T1000 (cell line): Measurements from ENCODE around the gene ANKS1B.
"Not testable (repeated sequence)": the region's sequence is repeated elsewhere in the genome, so short reads cannot be mapped to it uniquely, and the experiment has no call there.

Experiments
- DNase-seq: peaks from one replicate; lab custom pipeline; 2025; ENCODE audit warnings: mixed read lengths; lab: John Stamatoyannopoulos, UW

The ANKS1B gene

GRCh38 chr12:99577125-99577524, 407.6 kb downstream of the ANKS1B start:
- DNase-seq, result not testable (repeated sequence)

GRCh38 chr12:99573980-99574379, 410.8 kb downstream of the ANKS1B start:
- DNase-seq, result no peak

DNA sequence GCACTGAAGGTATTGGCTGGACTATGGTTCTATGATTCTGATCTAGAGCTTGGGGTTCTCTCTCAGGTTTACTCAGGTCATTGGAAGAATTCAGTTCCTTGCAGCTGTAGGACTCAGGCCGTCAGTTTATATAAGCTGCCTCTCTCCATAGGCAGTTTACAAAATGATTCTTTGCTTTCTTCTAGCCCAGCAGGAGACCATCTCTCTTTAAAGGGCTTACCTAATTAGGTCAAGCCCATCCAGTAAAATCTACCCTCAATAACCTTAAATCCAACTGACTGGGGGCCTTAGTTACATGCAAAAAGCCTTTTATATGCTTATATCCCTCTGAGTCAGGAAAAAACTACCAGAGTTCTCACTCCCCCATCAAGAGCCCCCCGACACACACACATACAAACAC, 417.7 kb downstream of the ANKS1B start:
- DNase-seq, result no peak

- no peak for DNase-seq
Observed at GRCh38 chr12:99558109-99558508, 426.6 kb downstream of the ANKS1B start.

DNA sequence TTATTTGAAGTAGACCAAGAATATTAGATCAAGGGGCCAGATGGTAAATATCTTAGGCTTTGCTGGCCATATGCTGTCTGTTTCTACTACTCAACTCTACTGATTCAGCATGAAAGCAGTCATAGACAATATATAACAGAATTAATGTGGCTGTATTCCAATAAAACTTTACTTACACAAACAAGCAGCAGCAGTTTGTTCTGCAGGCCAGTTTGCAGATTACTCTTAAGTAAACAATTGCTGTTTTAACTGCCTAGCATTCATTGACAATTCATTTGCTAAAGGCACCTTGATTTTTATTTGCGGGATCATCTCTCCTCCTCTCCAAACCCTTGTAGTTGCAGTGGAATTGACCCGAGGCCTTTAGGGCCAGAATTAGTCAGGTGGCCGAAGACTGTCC, 431.3 kb downstream of the ANKS1B start:
- no peak for DNase-seq

- DNase-seq, result no peak
Observed at GRCh38 chr12:99552022-99552421, 432.7 kb downstream of the ANKS1B start.

DNA sequence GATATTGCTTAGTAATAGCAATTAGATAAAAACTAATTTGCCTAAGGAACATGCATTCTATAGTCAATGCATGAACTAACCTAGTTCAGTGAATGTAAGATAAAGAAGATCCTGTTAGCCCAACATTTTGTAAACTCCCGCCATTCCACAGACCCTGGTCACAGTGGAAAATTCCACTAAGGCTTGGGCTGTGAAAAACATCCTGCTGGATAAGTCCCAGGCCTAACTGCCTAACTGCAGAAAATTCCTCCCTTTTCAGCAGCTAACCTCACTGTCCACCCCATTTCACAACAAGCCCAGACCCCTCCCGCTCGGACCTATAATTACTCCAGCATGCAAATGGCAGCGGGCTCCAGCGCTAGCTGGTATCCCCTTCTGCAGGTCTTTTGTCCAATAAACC, 435.1 kb downstream of the ANKS1B start:
- DNase-seq, result no peak

- DNase-seq, result no peak
Observed at GRCh38 chr12:99549196-99549595, 435.5 kb downstream of the ANKS1B start.

- no peak for DNase-seq
Observed at GRCh38 chr12:99544457-99544856, 440.3 kb downstream of the ANKS1B start.

DNA sequence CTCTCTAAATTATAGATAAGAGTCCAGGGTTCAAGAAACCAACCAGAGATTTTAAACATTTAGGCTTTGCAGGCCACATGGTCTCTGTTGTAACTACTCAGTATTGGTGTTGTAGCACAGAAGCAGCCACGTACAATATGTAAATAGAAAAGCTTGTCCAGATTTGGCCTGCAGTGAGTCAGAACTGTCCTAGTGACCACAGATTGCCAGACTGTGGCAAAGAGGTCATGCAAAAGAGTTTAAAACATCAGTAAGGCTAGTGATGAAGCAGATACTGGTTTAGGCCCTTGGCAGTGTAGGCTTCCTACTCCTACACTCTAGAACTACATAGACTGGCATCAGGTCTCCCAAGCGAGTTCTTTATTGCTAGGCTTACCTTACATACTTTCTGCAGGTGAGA, 454.8 kb downstream of the ANKS1B start:
- DNase-seq, result peak; percentile 22

GRCh38 chr12:99528478-99528877, 456.3 kb downstream of the ANKS1B start:
- no peak for DNase-seq

DNA sequence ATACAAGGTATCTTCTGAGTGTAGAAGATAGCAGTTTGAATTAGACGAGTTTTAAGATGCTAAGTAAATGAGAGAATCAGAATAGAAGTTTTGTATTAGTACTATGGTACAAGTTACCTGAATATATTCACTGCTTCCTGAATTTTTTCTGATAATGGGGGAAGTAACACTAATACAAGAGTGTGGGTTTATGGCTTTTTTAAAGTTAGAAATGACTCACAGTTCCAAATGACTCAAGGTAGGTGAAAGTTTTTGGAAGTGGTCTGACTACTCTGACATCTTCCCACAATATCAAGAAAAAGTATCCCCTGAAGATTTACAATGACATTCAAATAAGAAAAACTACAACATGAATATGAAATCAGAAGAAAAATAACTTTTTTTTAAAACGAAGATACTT, 460.9 kb downstream of the ANKS1B start:
- DNase-seq, result no peak

GRCh38 chr12:99522456-99522855, 462.3 kb downstream of the ANKS1B start:
- no peak for DNase-seq

DNA sequence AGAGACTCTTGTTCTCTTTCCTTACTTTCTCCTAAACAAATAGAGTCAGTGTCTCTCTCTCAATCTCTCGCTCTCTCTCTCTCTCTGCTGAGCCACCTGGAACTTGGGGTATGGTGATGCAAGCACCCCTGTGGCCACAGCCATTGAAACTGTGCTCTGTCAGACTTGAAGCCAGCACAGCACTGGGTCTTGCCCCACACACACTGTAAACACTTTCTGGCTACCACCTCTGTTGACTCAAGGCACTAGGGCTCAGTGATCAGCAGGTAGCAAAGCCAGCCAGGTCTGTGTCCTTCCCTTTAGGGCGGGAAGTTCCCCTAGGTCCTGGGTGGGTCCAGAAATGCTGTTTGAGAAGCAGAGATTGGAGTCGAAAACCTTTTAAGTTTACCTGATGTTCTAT, 463.1 kb downstream of the ANKS1B start:
- no peak for DNase-seq

DNA sequence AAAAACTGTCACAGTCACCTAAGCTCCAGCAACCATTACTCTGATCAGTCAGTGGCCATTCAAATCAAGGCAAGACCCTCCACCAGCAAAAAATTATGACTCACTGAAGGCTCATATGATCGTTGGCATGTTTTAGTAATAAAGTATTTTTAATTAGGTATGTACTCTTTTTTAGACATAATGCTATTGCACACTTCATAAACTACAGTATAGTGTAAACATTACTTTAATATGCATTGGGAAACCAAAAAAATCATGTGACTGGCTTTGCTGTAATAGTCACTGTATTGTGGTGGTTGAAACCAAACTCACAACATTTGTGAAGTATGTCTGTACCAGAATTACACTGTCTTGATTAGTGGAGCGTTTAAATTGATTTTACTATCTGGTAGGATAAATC, 471.7 kb downstream of the ANKS1B start:
- no peak for DNase-seq

DNA sequence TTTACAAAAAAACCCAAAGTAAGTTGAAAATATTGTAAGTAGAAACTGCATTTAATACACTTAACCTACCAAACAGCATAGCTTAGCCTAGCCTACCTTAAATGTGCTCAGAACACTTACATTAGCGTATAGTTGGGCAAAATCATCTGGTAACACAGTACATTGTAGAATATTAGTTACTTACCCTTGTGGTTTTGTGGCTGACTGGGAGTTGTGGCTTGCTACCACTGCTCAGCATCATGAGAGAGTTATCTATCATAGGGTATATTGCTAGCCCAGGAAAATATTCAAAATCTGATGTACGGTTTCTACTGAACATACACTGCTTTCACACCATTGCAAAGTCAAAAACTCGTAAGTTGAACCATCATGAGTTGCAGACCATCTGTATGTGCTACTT, 478.9 kb downstream of the ANKS1B start:
- DNase-seq, result no peak

- no peak for DNase-seq
Observed at GRCh38 chr12:99498756-99499155, 486.0 kb downstream of the ANKS1B start.

DNA sequence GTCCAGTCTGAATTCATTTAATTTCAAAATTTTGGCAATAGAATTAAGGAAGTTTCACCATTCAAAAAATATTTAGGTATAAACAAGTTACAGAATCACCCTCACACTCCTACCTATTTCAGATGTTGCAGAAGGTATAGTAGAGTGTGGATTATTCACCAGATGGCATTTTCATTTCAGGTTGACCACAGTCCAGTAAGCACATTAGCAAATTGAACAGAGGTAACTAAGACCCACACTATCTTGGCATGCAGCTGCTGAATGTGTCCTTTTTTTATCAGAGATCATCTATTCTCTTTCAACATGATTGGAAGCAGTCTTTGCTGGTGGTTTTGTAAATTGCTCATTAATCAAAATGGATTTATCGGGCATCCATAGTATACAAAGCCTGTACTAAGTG, 488.9 kb downstream of the ANKS1B start:
- no peak for DNase-seq

DNA sequence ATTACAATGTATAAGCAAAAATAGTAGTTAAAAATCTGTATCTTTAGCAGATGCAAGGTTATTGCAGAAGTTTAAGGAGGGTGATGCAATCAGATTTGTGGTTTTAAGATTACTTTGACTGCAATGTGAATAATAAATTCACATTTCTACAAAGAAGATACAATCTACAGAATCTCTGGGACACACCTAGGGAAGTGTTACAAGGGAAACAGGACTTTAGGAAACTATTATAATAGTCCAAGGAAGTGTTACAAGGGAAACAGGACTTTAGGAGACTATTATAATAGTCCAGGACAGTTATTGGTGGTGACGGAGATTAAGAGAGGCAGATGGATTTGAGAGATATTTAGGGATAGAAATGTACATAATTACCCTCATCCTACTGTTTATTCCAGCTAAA, 491.5 kb downstream of the ANKS1B start:
- DNase-seq, result no peak

GRCh38 chr12:99486277-99486676, 498.5 kb downstream of the ANKS1B start:
- no peak for DNase-seq

- DNase-seq, result no peak
Observed at GRCh38 chr12:99479149-99479548, 505.6 kb downstream of the ANKS1B start.

DNA sequence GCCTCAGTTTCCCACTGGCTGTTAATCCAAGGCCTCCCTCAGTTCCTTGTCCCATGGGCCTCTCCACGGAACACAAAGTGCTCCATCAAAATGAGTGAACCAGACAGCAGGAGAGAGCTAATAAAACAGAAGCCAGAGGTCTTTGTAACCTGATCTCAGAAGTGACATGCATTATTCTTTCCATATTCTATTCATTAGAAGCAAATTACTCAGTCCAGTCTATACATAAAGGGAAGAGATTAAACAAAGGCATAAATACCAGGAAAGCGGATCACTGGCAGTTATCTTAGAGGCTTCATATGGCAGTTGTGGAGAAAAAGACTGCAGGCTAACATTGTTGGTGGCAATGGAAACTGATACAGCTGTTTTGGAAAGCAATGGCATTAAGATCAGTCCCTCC, 507.8 kb downstream of the ANKS1B start:
- no peak for DNase-seq

DNA sequence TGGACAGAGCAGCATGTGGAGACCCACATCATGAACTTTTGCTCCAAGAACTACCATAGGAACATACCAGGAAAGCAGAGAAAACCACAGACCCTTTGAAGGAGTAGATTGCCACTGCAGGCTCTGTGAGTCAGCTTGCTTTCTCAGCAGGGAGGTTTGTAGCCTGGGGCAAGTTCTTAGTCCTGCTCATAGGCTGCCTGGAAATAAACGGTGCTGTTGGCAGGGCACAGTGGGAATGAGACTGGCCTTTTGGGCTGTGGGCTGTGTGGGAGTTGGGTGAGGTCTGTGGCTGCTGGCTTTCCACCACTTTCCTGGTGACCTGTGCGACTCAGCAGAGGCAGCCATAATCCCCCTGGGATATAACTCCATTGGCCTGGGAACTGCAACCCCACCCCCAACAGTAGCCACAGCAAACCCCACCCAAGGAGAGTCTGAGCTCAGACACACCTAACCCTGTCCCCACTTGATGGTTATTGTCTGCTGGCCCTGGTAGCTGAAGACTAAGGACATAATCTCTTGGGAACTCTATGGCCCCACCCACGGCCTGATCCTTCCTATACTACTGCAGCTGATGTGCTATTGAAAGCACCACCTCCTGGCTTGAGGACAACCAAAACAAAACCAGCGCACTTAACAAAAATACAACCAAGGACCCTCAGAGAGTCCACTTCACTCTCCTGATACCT, 529.2 kb downstream of the ANKS1B start:
- peak; percentile 81 for DNase-seq

GRCh38 chr12:99454539-99455172, 530.1 kb downstream of the ANKS1B start:
- DNase-seq, result no peak
